Measurements from ENCODE around the gene LEFTY1.
"Not testable (repeated sequence)": the region's sequence is repeated elsewhere in the genome, so short reads cannot be mapped to it uniquely, and the experiment has no call there.

LEFTY1 gene, protein sequence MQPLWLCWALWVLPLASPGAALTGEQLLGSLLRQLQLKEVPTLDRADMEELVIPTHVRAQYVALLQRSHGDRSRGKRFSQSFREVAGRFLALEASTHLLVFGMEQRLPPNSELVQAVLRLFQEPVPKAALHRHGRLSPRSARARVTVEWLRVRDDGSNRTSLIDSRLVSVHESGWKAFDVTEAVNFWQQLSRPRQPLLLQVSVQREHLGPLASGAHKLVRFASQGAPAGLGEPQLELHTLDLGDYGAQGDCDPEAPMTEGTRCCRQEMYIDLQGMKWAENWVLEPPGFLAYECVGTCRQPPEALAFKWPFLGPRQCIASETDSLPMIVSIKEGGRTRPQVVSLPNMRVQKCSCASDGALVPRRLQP
- total RNA-seq: 0 to 0.11 (median 0) reads per million in 17 experiments

GRCh38 chr1:225888898-225889601, at the start of gene LEFTY1:
Gene LEFTY1 (minus strand): TSS chr1:225889146. CDS start chr1:225889066, 80 bp downstream.
- DNase-seq: no peak

DNA sequence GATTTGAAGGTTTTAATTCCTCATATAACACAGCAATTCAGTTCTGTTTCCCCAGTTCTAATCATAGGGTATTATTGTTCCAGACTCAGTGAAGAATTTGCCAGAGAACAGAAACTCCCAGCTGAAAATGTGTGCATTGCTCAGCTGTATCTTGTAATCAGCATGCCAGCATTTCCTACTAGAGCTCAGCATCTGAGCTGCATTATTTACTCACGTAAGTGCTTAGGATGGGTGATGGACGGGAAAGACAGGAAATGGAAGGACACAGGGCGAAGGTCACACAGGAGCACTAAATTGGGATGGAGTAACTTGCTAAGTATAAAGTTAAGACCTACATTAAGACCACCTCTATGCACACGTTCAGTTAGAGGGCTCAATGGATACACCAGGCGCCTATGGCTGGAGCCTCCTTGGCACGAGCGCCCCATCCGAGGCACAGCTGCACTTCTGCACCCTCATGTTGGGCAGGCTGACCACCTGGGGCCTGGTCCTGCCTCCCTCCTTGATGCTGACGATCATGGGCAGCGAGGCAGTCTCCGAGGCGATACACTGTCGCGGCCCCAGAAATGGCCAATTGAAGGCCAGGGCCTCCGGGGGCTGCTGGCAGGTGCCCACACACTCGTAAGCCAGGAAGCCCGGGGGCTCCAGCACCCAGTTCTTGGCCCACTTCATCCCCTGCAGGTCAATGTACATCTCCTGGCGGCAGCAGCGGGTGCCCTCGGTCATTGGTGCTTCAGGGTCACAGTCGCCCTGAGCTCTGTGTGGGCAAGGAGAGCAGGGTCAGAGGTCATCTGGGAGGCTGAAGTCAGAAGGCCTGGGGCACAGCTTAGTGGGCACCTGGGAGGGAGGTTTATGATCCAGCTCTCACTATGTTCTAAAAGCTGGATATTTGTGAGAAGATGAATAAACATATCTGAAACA, 48.4 kb upstream of the LEFTY1 start:
- no peak for DNase-seq

DNA sequence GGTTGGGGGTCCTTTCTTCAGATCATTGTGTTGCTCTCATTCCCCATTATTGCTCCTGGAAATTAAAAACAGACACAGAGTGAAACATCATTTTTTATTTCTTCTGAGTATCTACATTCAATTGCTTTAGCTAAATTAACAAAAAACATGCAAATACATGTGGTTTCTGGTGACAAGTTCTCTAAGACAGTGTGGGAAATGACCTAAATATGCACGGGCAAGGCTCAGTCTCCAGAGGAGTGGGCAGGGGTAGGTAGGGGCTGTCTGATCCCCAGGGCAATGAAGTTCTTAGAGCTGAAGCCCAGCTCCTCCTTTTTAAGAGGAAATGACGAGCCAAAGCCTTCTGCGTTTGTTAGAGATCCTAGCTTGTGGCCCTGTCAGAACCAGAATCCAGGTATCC, 47.6 kb upstream of the LEFTY1 start:
- DNase-seq: no peak

DNA sequence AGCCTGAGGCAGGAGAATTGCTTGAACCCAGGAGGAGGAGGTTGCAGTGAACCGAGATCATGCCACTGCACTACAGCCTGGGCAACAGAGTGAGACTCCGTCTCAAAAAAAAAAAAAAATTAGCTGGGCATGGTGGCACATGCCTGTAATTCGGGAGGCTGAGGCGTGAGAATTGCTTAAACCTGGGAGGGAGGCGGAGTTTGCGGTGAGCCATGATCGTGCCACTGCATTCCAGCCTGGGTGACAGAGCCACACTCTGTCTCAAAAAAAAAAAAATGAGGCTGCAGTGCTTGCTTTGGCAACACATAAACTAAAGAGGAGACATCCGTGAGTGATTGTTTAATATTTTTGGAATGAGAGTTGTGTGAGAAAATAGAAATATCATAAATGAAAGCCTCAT, 47.1 kb upstream of the LEFTY1 start:
- not testable (repeated sequence) for DNase-seq

- DNase-seq: no peak
Measured at GRCh38 chr1:225934711-225935110, 45.8 kb upstream of the LEFTY1 start.

- DNase-seq: no peak
Measured at GRCh38 chr1:225933072-225933471, 44.1 kb upstream of the LEFTY1 start.

- DNase-seq: no peak
Measured at GRCh38 chr1:225931270-225932136, 42.6 kb upstream of the LEFTY1 start.

- DNase-seq: no peak
Measured at GRCh38 chr1:225930566-225930965, 41.6 kb upstream of the LEFTY1 start.

- not testable (repeated sequence) for DNase-seq
Measured at GRCh38 chr1:225929462-225929861, 40.5 kb upstream of the LEFTY1 start.

DNA sequence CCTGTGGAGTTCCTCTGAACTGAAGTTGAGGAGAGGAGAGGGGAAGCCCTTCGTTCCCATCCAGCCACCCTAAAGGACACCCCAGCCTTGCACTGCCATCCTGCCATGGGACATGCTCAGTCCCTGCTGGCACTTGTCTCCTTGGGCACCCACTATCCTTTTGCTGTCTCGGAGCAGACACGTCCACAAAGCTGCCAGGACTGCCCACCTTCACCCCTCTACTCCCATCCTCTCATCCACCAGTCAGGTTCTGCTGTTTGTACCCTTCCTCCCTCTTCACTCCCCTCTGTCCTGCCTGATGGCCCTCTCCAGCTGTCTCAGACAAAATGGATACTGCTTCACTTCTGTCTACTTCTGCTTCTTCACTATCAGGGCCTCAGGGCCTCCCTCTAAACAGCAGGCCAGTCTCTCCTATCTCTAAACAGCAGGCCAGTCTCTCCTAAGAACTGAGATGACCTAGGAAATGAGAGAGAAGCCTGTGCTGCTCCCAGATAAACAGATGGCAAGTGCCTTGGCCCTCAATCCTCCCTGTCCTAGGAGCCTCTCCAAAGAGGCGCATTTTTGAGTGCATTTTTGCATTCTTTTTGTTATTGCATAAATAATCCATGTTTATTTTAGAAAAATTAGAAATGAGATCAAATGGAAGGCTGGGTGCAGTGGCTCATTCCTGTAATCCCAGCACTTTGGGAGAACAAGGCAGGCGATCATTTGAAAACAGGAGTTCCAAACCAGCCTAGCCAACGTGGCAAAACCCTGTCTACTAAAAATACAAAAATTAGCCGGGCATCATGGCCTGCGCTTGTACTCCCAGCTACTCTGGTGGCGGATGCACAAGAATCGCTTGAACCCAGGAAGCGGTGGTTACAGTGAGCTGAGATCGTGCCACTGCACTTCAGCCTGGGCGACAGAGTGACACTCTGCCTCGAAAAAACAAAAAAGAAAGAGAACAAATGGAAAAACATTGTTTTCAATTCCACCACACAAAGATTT, 39.5 kb upstream of the LEFTY1 start:
- DNase-seq: no peak

DNA sequence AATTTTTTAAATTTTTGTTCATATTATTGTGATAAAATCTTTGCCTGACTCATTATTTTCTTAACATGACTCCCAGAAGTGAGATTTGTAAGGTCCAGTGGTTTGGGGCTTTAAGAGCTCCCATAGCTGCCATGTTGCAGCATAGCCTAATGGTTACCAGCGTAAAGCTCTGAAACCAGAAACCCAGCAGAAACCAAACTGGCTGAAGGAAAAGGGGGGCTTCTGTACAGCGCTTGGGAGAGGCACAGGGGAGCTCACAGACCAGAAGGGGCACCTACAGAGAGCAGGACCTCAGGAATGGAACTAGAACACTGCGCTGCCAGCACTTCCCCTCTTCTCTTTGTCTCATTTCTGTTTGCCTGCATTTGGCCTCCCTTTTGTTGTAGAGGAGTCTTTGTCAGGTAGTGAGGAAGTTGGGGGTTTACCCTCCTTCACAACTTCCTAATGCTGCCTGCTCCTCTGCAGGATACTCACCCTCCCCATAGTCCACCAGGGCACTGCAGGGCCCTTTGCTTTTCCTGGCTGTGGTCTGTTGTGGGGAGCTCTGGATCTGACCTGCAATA, 37.7 kb upstream of the LEFTY1 start:
- DNase-seq: no peak

GRCh38 chr1:225923692-225924555, 35.0 kb upstream of the LEFTY1 start, which contains the start of gene PYCR2:
Gene PYCR2 (minus strand): TSS chr1:225924250. CDS start chr1:225924110, 140 bp downstream.
- peak; percentile 98 to 99 (median 98) for DNase-seq

- peak in 3 of 4 experiments; percentile 23 to 61 (median 41) for DNase-seq
Measured at GRCh38 chr1:225923381-225923691, 34.4 kb upstream of the LEFTY1 start.

DNA sequence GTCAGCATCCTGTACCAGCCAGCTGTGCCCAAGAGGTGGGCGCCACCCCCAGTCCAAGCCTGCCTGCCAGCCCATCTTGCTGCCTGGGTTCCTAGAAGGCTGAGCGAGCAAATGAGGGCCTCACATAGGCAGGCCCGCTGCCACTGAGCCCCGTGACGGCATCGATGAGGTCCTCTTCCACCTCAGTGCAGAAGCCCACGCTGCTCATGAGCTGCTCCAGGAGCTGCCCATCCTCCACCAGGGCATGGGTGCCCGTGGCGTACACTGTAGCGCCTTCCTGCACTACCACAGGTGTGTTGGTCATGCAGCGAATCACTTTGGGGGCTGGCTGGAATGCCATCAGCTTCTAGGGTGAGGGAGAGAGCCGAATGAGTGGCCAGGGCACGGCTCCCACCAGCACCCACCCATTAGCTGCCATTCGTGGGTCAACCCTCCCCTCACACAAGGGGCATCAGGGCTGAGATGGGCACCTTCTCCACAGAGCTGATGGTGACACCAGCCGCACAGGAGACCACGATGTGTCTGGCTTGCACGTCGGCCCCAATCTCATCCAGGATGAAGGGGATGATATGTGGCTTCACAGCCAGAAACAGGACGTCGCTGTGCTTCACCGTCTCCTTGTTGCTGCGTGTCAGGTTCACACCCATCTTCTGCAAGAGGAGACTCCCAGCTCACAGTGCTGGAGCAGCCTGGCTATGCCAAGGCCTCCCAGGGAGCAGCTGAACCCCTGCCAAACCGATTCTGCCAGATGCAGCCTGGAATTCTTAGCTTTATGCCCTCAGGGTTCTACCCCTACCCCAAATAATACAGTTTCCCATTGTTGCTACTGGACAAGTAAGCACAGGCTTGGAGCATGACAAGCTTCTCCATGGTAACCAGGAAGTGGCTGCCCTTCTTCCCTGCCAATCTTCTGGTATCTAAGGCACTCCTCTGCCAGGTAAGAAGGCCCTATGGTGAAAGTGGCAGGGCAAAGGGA, 33.1 kb upstream of the LEFTY1 start:
- no peak for DNase-seq

- DNase-seq: peak; percentile 51 to 83 (median 70)
Measured at GRCh38 chr1:225919906-225920305, 31.0 kb upstream of the LEFTY1 start.

DNA sequence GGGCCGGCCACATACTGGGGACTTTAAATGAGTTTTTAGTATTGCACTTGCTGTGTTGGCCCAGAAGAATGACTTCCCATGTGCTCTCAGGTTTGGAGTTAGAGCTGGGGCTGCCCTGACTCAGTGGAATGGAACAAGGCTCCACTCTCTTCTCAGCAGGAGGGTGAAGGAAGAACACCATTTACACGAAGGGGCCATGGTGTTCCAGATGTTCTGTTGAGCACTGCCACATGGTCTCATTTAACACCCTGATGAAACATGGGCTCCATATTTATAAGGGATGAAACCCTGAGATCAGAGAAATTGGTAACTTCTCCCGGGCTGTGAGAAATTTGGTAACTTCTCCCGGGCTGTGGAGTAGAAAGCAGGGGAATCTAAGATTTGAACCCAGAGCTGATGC, 29.3 kb upstream of the LEFTY1 start:
- no peak for DNase-seq

DNA sequence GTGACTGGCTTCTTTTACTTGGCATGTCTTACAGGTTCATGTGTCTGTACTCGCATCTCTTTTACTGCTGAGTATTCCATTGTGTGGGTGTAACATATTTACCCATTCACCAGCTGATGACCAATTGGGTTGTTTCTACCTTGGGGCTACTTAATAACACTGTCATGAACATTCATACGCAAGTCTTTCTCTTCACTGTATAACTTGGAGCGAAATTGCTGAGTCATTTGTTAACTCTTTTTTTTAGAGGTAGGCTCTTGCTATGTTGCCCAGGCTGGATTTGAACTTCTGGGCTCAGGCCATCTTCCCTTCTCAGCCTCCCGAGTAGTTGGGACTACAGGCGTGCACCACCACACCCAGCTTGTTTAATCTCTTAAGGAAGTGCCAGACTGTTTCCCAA, 28.6 kb upstream of the LEFTY1 start:
- no peak for DNase-seq

DNA sequence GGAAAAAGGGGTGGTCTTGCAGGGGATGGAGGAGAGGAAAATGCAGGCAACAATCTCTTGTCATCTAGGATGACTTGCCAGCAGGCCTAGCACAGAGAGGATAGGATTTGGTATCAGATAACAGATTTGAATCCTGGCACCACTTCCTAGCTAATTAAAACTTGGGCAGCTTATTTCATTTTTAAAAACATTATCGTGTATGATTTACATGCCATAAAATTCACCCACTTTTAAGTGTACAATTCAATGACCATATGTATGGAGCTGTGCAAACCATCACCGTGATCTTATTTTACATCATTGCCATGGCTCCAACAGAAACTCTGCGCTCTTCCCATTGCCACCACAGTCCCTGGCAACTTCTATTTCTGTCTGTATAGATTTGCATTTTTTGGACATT, 28.2 kb upstream of the LEFTY1 start:
- DNase-seq: no peak
